ENCODE results near the gene HS3ST4.

The HS3ST4 gene

DNA sequence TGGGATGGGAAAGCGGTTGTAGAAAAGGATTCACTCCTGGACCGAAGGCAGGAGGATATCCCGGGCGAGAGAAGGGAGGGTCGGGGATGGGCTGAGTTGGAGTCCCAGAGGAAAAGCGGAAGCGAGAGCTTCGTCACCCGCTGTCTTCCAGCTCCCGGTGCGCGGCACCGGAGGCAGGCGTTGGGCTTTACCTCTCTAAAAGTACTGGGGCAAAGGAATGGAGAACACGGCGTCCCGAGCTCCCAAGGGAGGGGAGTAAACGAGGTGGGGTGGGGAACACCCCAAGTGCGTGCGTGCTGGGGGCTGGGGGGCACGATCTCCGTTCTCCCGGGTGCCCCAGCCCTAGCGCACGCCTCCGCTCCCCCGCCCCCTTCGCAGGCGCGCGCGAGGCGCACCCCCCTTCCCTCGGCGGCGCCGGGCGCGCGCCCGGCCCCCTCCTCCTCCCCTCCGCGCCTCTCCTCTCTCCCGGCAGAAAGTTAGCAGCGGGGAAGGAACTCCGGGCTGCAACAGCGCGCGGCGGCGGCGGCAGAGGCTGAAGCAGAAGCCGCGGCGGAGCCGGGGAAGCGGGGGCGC, at the start of gene HS3ST4:
HS3ST4 (plus strand) TSS at position 441 of the 573 bp plus-strand sequence.
- no peak for DNase-seq

DNA sequence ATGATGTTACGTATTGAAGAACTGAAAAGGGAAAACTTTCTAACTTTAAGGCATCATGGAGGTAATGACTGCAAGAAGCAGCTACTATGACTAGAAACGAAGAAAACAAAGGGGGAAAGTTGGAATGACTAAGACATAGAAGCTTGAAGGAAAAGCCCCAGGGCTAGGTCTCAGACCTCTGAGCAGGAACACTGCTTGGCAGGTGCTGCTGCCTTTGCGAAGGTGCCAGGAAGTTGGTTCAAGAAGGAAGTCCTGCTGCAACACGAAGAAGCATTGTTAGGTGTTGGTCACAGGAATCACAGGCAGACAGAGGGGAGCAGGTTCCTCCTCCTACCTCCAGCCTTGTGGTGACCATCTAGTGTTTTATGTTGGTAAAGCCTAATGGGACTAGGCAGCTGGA, 48.1 kb upstream of the HS3ST4 start:
- DNase-seq = no peak

DNA sequence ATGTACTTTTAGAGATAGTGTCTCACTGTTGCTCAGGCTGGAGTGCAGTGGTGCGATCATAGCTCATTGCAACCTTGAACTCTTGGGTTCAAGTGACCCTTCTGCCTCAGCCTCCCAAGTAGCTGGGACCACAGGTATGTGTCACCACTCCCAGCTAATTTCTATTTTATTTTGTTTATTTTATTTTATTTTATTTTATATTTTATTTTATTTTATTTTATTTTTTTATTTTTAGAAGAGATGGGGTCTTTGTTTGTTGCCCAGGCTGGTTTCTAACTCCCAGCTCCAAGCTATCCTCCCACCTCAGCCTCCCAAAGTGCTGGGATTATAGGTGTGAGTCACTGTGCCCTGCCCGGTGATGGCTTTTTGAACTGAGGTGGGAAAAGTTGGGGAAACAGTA, 35.1 kb upstream of the HS3ST4 start:
- DNase-seq = no peak

DNA sequence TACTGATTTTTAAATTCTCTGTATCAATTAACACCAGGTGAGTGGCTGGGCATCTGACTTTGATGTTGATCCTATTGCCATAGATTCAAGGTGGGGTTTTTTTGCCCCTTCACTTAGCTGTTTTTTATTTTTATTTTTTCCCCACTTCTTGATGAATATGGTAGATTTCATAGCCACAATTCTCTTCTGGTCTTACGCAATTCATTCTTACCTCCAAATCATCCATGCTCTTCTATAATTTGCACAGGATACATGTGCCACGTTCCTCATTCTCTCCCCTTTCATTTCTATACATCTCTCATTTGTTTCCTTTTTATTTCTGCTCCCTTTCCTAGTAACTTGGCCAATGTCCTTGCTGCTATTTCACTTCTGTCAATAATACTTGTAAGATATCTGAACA, 14.9 kb upstream of the HS3ST4 start:
- DNase-seq = no peak

DNA sequence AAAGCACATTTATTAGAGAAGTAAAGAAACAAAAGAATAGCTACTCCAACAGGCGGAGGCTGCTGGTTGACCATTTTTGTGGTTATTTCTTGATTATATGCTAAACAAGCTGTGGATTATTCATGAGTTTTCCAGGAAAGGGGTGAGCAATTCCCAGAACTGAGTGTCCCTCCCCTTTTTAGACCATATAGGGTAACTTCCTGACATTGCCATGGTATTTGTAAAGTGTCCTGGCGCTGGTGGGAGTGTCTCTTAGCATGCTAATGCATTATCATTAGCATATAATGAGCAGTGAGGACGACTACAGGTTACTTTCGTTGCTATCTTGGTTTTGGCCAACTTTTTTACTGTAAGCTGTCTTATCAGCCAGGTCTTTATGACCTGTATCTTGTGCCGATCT, 12.2 kb upstream of the HS3ST4 start:
- DNase-seq = no peak

DNA sequence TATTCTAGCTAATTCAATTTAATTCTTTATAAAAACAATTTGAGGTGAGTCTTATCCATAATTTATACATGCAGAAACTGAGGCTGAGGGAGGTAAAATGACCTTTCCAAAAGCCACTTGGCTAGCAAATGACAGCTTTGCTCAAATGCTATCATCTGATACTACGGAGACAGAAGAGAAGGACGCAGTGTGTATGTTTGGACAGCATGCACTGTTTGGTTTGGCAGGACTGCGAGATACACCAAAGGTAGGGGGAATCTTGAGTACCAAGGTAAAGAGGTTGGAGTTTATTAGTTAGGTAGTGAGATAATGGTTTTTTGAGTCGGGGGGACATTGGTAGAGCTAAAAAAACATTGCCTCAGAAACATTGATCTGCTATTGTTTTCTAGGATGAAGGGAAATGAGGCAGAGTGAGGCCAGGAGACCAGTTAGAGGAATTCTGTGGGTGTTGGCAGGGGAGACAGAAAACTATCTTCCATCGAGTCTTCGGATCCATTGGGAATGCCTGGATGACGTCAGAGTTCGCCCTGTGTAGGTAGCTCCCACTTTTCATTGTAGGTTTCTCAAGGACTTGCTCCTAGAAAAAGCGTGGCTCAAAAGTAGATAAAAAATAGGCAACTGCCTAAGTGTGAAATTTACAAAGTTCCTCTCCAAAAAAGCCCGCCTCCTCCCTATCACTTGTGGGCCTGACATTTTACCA, 2.5 kb upstream of the HS3ST4 start:
- DNase-seq = no peak

DNA sequence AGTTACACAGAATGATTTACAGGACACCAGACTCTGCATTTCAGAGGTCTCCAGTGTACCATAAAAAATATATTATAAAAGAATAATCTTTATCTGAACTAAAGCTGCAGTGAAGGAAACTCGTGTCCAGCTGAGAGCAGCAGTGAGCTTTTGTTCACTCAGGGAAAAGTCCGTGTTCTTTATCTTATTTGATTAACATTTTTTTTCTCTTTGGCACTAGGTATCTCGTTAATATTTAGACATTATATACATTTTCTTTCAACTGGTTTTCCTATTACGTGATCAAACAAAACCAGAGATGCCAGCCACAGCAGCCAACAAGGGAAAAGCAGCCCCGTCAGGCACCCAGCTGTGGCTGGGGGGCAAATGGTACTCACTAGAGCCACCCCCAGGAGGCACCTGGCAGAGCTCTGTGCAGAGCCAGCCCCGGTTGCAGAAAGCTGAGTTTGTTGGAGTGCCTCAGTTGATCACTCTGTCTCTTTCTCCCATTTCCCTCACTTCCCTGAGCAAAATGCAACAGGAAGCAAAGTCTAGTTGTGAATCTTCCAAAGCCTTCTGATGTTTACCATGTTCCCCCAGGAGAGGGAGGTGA, 1.1 kb upstream of the HS3ST4 start:
- no peak for DNase-seq

DNA sequence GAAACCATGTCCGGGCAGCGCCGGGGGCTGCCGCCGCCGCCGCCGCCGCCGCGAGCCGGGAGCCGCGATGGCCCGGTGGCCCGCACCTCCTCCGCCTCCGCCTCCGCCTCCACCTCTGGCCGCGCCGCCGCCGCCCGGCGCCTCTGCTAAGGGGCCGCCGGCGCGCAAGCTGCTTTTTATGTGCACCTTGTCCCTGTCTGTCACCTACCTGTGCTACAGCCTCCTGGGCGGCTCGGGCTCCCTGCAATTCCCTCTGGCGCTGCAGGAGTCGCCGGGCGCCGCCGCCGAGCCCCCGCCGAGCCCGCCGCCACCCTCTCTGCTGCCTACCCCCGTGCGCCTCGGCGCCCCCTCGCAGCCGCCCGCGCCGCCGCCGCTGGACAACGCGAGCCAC, 587 bp downstream of the HS3ST4 start:
- no peak for DNase-seq

DNA sequence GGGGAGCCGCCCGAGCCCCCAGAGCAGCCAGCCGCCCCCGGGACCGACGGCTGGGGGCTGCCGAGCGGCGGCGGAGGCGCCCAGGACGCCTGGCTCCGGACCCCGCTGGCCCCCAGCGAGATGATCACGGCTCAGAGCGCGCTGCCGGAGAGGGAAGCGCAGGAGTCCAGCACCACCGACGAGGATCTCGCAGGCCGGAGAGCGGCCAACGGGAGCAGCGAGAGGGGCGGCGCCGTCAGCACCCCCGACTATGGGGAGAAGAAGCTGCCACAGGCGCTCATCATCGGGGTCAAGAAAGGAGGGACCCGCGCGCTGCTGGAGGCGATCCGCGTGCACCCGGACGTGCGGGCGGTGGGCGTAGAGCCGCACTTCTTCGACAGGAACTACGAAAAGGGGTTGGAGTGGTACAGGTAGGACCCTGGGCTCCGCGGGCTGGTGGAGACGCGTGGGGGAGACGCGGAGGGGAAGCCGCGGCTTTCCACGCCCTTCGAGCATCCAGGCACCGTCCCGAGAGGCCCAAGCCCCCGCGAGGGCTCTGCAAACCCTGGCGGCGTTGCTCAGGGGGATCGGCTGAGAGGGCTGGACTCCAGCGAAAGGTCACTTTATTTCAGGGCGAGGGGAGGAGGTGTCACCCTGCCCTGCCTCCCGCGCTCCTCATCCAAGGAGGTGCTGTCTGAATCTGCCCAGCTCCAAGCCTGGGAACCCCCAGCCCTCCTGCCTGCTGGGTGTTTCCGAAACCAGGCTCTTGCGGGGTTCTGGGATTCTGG, 1.2 kb downstream of the HS3ST4 start:
- DNase-seq = no peak

DNA sequence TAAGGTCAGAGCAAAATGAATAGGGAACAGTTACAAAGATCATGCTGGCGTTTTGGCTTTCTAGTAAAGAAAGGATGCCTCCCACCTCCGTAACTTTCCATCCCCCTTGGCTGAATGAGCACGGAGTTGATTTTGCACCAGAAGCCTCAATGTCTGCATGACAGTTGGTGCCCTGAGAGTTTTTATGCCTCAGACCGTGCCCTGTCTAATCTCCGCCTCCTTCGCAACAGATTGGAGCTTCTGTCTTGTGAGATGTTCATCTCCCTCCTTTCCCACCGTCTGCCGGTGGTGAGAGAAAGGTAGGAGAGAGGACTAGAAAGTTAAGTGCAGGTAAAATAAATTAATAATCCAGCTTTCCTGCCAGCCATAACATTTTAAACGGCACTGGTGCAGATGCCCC, 1.9 kb downstream of the HS3ST4 start:
- DNase-seq = no peak

DNA sequence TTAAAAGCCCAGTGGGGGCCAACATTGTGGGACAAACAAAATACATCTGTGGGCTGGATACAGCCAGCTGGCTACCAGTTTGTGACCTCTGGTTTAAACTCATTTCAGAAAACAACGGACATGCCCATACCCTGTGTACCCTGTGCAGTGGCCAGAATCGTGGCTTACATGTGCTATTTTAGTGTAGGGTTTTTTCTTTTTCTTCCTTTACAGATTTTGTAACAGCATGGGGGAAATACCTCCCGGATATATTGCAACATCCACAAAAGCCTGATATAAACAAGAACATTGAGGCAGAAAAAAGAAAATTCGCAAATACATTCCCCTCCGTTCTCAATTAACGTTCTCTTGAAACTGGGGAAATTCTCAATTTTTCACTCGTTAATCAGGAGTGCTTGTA, 7.3 kb downstream of the HS3ST4 start:
- no peak for DNase-seq

DNA sequence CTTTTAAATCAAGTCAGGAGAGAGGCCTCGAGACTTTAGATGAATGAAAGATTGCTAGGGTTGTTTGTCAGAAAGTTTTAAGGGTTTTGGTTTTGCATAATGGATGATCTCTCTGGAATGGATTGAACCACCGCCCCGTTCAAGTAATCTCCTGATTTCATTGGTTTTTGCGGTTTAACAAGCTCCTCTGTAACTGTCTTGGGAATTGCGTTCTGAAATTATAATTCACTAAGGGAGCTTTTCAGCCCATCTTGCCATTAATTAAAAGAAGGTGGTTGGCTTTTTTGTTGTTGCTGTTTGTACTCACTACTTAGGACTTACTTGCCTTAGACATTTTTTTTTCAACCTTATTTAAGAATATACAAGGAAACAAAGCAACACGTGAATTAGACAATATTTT, 8.8 kb downstream of the HS3ST4 start:
- DNase-seq = no peak

DNA sequence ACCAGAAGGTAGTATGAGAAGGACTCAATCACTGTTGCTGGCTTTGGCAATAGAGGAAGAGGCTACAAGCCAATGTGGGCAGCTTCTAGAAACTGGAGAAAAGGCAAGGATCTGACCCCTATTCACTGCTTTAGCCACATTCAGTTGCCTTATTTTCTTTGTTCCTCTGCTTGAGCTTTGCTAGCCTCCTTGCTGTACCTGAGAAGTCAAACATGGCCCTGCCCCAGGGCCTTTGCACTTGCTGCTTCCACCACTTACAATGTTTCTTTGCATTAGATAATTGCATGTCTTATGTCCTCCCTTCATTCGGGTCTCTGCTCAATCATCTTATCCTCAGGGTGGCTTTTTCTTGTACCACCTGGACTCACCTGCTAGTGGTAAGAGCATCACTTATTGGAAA, 15.8 kb downstream of the HS3ST4 start:
- no peak for DNase-seq

DNA sequence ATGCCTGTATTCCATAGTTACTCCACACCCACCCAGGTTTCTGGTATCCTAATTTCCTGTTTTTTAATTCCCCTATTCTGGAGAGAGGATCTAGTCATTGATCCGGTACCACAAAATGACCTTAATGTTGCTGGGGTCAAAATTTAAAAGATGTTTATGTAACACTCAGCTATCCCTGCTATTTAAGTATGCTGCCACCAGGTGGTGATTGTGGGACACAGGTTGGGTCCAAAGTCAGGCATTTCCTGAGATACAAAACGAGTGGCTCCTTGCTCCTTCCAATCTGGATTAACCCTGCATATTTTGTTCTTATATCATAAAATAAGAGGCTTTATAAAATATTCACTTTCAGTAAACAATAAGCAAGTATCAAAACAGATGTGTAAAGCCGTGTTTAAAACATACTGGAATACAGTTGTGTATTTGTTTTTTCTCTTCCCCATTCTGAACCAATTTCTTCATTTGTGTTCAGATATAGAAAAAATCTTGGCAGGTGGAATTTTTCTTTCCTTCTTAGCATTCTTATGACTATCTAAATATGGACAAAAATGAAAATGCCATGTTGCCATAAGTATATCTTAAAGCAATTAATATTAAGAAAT, 16.3 kb downstream of the HS3ST4 start:
- no peak for DNase-seq

DNA sequence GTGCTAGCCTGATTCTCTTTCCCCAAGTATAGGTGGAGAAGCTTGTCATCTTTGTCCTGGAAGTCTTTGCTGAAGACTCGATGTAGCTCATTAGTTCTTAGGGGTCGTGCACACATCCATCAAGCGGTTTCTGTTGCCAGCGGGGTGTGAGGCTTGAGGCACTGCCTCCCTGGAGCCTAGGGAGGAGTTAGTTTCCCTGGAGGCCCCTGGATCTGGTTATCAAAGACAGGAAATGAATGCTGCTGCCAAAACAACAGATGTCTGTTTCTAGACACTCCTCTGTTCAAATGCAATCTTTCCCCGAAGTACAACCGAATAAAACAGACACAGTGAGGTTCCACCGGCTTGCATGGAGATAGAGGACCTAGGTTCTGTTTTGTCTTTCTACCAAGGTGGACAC, 17.5 kb downstream of the HS3ST4 start:
- no peak for DNase-seq

DNA sequence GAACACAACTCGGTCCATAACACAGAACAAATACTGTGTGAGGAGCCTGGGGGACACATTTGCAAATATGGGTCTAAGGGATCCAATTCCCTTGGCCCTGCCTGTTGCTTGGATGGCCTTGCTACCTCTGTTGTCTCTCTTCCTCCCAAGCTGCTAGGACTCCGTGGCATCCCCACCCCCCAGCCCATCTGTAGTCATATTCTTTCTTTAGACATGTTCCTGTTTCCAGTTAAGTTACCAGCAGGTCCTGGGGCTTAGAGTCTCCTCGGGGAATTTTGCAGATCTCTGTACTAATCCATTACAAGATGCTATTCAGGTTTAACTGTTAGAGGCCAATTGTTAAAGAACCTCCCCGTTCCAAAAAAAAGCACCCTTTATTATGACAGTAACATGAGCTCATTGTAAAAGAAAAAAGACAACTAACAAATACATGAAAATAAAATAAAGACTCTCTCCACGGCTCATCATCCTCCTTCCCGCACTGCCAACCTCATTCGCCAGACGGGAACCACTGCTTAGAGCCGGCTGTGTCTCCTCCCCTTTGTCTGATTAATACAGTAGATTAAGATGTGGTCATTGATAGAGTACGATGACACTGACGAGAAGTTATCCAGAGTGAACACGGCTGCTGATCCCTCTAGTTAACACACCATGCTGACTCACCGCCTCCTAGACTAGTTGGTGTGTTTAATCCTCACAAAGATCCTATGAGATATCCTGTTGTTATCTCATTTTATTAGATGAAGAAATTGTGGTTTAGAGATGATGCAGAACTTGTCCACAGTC, 22.2 kb downstream of the HS3ST4 start:
- no peak for DNase-seq

DNA sequence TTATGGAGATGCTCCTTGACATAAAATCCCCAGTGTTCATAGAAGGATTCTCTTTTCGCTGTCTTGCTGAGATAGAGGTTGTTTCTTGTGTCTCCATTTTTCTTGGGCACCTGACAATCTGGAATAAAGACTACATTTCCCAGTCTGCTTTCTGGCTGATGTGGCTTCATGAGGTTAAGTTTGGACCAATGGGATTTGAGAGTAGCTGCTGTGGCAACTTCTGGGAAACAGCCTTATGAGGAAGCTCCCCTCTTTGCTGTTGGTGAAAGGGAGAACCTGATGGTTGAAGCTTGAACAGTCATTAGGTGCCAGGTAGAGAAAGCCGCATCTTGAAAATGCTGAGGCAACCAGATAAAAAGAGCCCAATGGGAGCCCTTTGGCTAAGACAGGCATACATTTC, 24.4 kb downstream of the HS3ST4 start:
- no peak for DNase-seq

DNA sequence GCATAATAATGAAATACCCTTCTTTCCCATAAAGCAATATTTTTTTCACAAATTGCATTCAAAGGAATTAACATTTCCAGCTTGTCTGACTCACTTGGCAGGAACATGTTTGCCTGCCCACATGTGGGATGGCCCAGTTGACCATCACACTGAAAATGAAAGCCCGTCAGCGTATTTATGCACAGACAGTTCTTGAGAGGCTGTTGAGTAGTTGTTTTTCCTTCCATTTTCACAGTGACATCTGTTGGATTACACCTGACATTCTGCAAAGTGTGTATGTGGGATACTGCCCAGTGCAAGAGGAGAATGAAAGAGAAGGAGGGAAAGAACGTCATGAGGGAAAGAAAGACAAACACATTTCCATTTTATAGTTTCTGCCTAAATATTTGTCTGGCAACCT, 29.7 kb downstream of the HS3ST4 start:
- DNase-seq = no peak

DNA sequence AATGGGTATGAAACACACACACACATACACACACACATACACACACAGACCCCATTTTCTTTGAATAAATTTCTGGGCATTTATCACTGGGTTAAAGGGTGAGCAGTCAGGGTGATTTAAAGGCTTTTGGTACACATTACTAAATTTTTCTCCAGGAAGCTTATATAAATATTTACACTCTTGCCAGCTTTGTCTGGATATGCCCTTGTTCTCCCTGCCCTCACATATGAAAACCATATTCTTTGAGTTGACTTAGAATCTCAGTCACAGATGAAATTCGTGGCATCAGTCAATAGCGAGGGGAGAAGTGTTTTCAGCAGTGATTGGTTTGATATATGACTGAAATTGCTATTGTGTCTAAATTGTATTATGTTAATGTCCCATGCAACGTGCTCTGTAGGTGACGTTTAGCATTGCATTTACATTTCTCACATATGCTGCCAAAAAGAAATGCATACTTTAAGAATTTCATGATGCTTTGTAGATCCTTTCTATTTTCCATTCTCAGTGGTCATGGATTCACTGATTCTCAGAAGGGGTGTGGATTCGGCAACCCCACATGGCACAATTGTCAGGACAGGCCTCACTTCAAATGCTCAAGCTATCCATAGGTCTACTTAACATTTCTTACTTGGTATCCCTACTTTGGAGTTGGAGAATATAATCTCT, 34.8 kb downstream of the HS3ST4 start:
- DNase-seq = no peak

DNA sequence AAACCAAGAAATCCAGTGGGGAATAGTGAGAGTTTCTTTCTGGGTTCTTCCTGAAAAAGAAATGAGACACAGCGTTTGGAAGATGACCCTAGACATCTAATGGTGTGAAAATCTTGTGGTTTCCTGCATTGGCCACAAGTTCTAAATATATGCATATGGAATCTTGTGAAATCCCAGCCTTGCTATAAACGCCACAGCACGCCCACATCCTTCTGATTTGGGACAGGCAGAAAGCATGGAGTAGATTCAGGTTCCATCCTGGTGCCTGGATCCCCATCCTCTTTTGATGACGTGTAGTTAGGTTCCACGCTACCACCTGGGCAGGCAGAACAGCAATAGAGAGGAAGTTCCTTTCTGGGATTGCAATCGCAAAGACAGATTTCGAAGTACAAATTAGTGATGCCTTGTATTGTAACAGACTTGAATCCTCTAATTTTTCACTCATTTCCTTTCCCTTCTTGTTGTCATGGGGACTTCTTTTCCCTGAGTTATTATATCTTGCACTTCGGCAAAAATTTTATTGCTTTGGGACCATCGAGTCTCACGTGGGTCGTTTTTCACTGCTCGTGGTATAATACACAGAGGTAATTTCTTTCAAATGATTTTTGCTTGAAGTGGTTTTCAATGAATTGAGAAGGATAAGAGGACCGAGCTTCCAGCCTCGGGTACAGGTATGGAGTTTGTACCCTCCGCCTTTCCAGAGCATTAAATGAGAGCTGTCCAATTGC, 37.6 kb downstream of the HS3ST4 start:
- no peak for DNase-seq

DNA sequence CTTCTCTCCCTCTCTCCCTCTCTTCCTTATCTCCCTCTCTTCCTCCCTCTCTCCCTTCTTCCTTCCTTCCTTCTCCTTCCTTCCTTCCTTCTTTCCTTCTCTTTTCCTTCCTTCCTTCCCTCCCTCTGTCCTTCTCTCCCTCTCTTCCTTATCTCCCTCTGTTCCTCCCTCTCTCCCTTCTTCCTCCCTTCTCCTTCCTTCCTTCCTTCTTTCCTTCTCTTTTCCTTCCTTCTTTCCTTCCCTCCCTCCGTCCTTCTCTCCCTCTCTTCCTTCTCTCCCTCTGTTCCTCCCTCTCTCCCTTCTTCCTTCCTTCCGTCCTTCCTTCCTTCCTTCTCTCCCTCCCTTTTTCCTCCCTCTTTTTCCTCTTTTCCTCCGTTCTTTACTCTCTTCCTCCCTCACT, 38.6 kb downstream of the HS3ST4 start:
- DNase-seq = no peak

Data from activated effector memory CD4-positive, alpha-beta T cell treated with anti-CD3 and anti-CD28 coated beads, Interleukin-2, amount 50 U/mL, for 16 hours (primary cell).